Parathyroid adenoma (tissue), 2 donors: ENCODE data around the gene SPOCK1.

Source experiments
- H2AFZ ChIP-seq: fragments of 300-600 bp; sonication (generic); one replicate; pipeline ENCODE4 v1.7.0; 2017; ENCODE audit warnings: antibody characterized with exemption, mild to moderate bottlenecking
- H3K27ac ChIP-seq: fragments of 300-600 bp; sonication (generic); one replicate; pipeline ENCODE4 v1.7.0; 2017
- H3K27me3 ChIP-seq: fragments of 300-600 bp; sonication (generic); one replicate; pipeline ENCODE4 v1.7.0; 2017; ENCODE audit warnings: low read length; ENCODE audit not compliant: control insufficient read depth, insufficient read depth
- H3K36me3 ChIP-seq: fragments of 300-600 bp; sonication (generic); one replicate; pipeline ENCODE4 v1.7.0; 2017; ENCODE audit warnings: low read length; ENCODE audit not compliant: control insufficient read depth, insufficient read depth
- H3K4me1 ChIP-seq: fragments of 300-600 bp; sonication (generic); one replicate; pipeline ENCODE4 v1.7.0; 2017; ENCODE audit warnings: control low read depth
- H3K4me2 ChIP-seq: fragments of 300-600 bp; sonication (generic); one replicate; pipeline ENCODE4 v1.7.0; 2017; ENCODE audit warnings: low read length
- H3K4me3 ChIP-seq: fragments of 300-600 bp; sonication (generic); one replicate; pipeline ENCODE4 v1.7.0; 2017; ENCODE audit warnings: low read depth, low read length
- H3K79me2 ChIP-seq: fragments of 300-600 bp; sonication (generic); one replicate; pipeline ENCODE4 v1.7.0; 2017; ENCODE audit warnings: control low read depth
- H3K9ac ChIP-seq: fragments of 300-600 bp; sonication (generic); one replicate; pipeline ENCODE4 v1.7.0; 2017; ENCODE audit warnings: mild to moderate bottlenecking
- H3K9me3 ChIP-seq: fragments of 300-600 bp; sonication (generic); one replicate; pipeline ENCODE4 v1.7.0; 2017; ENCODE audit warnings: low read length; ENCODE audit not compliant: control insufficient read depth
- TF ChIP-seq, protein P1 (sequence below): fragments of 300-600 bp; sonication (generic); IDR thresholded peaks from one replicate; pipeline ENCODE4 v1.7.0; 2017; ENCODE audit warnings: antibody characterized with exemption, mild to moderate bottlenecking
- donor health status: primary hyperparathyroidism.

SPOCK1 gene

GRCh38 chr5:137207023-137207760 is 291.9 kb downstream of the SPOCK1 start:
- Histone ChIP-seq H3K4me3 (no peak overlapping the region), H3K4me2 (no peak overlapping the region), H3K4me1 (no peaks in the 10 kb centered on the region), H2AFZ (no peak overlapping the region), H3K36me3 (no peaks in the 10 kb centered on the region), H3K9me3 (no peaks in the 10 kb centered on the region), H3K27me3 (no peaks in the 10 kb centered on the region), H3K27ac (no peak overlapping the region), H3K9ac (no peak overlapping the region), H3K79me2 (no peaks in the 10 kb centered on the region)
- TF ChIP-seq, protein P1, sequence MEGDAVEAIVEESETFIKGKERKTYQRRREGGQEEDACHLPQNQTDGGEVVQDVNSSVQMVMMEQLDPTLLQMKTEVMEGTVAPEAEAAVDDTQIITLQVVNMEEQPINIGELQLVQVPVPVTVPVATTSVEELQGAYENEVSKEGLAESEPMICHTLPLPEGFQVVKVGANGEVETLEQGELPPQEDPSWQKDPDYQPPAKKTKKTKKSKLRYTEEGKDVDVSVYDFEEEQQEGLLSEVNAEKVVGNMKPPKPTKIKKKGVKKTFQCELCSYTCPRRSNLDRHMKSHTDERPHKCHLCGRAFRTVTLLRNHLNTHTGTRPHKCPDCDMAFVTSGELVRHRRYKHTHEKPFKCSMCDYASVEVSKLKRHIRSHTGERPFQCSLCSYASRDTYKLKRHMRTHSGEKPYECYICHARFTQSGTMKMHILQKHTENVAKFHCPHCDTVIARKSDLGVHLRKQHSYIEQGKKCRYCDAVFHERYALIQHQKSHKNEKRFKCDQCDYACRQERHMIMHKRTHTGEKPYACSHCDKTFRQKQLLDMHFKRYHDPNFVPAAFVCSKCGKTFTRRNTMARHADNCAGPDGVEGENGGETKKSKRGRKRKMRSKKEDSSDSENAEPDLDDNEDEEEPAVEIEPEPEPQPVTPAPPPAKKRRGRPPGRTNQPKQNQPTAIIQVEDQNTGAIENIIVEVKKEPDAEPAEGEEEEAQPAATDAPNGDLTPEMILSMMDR: no peak

GRCh38 chr5:137206030-137206715 is 293.0 kb downstream of the SPOCK1 start:
- Histone ChIP-seq H3K36me3 (no peaks in the 10 kb centered on the region), H3K4me1 (no peaks in the 10 kb centered on the region), H2AFZ (no peak overlapping the region), H3K4me3 (no peak overlapping the region), H3K9me3 (no peaks in the 10 kb centered on the region), H3K79me2 (no peaks in the 10 kb centered on the region), H3K9ac (no peak overlapping the region), H3K27me3 (no peaks in the 10 kb centered on the region), H3K27ac (no peak overlapping the region), H3K4me2 (no peak overlapping the region)
- TF ChIP-seq, protein P1: no peak

DNA sequence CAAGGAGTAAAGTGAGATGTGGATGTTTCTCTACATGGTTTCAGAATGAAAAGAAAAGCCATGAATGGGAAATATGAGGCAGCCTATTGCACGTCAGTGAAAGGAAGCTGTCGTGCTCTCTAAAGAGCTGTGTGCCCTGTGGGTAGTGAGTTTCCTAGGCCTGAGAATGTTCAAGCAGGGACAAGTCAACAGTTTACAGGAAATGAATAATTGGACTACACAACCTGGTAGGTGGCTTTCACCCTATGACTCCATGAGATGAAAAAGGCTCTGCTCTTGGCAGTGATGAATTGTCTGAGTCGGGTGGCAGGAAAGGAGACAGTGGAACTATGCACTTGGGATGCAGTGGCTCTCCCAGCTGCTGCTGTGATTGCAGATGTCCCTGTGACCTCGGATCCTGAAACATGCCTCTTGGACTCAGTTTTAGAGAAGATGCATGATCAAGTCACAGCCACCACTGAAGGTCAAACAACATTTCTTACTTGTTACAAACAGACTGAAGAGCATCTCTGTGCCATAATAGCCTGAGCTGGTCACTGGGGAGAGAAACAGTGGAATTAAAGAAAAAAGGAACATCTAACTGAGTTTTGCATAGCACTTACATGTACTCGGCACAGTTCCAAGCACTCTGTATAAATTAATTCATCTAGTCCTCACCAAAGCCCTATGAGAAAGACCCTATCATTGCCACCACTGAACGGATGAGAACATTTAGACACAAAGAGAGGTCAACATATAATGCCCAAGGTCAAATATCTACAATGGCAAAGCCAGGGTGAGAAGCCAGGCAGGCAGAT is 293.7 kb downstream of the SPOCK1 start:
- TF ChIP-seq, protein P1: no peak
- Histone ChIP-seq H3K79me2 (no peaks in the 10 kb centered on the region), H3K4me1 (no peaks in the 10 kb centered on the region), H3K27me3 (no peaks in the 10 kb centered on the region), H3K36me3 (no peaks in the 10 kb centered on the region), H3K9ac (no peak overlapping the region), H3K4me2 (no peak overlapping the region), H3K9me3 (no peaks in the 10 kb centered on the region), H3K4me3 (no peak overlapping the region), H3K27ac (no peak overlapping the region), H2AFZ (no peak overlapping the region)

GRCh38 chr5:137203011-137203632 is 296.0 kb downstream of the SPOCK1 start:
- Histone ChIP-seq H3K4me2 (no peak overlapping the region), H3K4me3 (no peak overlapping the region), H3K4me1 (no peaks in the 10 kb centered on the region), H3K79me2 (no peaks in the 10 kb centered on the region), H2AFZ (no peak overlapping the region), H3K9ac (no peak overlapping the region), H3K27me3 (no peaks in the 10 kb centered on the region), H3K27ac (no peak overlapping the region), H3K36me3 (no peaks in the 10 kb centered on the region), H3K9me3 (no peaks in the 10 kb centered on the region)
- TF ChIP-seq, protein P1: no peak
